PFSK-1 (cell line): ENCODE data around the gene AKAP9.

Experiments
- POLR2AphosphoS5 ChIP-seq: IDR thresholded peaks from 2 replicates; pipeline ENCODE4 v1.6.1; 2012; ENCODE audit warnings: low read depth, mild to moderate bottlenecking, control low read depth, low read length, moderate library complexity
- SIN3A ChIP-seq: IDR thresholded peaks from 2 replicates; pipeline ENCODE4 v1.6.1; 2012; ENCODE audit warnings: mild to moderate bottlenecking, low read length, moderate library complexity, borderline replicate concordance; ENCODE audit not compliant: insufficient read depth
- TAF1 ChIP-seq: IDR thresholded peaks from 2 replicates; pipeline ENCODE4 v1.6.1; 2012; ENCODE audit warnings: low read length, control low read depth, borderline replicate concordance; ENCODE audit not compliant: insufficient read depth
- TF ChIP-seq, protein P1 (sequence below), 2 experiments: IDR thresholded peaks; 2 replicates each; pipeline versions ENCODE4 v1.6.1 to v1.8.0; 2011 to 2012; ENCODE audit warnings: low read depth in 2 of 2, low read length in 2 of 2, control low read depth in 1 of 2, inconsistent platforms in 1 of 2, mild to moderate bottlenecking in 1 of 2, moderate library complexity in 1 of 2; ENCODE audit not compliant: insufficient read depth in 1 of 2

DNA sequence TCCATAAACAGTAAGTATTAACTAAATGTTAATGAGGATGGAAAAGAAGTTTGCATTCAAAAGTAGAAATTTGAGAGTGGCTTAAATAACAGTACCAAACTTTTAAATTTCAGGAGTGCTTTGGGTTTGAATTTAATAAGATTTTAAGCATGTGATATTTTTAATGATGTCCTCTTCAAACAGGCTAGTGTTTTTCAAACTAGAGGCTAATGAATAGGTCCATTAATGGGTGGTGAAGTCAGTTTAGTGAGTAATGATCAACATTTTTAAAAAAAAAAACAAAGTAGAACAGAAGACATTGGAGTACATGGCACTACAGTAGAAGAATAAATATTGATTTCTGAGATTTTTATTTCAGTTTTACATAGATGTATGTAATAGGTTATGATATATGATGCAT, 72.9 kb downstream of the AKAP9 start:
- TF ChIP-seq SIN3A (no peak), TAF1 (no peak), POLR2AphosphoS5 (no peak)
- TF ChIP-seq, protein P1, sequence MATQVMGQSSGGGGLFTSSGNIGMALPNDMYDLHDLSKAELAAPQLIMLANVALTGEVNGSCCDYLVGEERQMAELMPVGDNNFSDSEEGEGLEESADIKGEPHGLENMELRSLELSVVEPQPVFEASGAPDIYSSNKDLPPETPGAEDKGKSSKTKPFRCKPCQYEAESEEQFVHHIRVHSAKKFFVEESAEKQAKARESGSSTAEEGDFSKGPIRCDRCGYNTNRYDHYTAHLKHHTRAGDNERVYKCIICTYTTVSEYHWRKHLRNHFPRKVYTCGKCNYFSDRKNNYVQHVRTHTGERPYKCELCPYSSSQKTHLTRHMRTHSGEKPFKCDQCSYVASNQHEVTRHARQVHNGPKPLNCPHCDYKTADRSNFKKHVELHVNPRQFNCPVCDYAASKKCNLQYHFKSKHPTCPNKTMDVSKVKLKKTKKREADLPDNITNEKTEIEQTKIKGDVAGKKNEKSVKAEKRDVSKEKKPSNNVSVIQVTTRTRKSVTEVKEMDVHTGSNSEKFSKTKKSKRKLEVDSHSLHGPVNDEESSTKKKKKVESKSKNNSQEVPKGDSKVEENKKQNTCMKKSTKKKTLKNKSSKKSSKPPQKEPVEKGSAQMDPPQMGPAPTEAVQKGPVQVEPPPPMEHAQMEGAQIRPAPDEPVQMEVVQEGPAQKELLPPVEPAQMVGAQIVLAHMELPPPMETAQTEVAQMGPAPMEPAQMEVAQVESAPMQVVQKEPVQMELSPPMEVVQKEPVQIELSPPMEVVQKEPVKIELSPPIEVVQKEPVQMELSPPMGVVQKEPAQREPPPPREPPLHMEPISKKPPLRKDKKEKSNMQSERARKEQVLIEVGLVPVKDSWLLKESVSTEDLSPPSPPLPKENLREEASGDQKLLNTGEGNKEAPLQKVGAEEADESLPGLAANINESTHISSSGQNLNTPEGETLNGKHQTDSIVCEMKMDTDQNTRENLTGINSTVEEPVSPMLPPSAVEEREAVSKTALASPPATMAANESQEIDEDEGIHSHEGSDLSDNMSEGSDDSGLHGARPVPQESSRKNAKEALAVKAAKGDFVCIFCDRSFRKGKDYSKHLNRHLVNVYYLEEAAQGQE (IDR thresholded peaks at IDR 0.05; ENCODE audit: insufficient read depth in 1 of 2, low read depth in 2 of 2, low read length in 2 of 2) = no peak
